ELR (cell line): ENCODE data around the gene PPP1R3C.
A peak's percentile ranks its signal among the peaks of the same experiment; 100 is the strongest.

Experiments used
- DNase-seq: peaks from one replicate; pipeline ENCODE4 v3.0.0-alpha.2; 2015; ENCODE audit warnings: low read depth

The PPP1R3C gene

GRCh38 chr10:91632671-91633550, at the start of gene PPP1R3C:
Gene PPP1R3C (minus strand): TSS chr10:91633071. CDS start chr10:91632969, 102 bp downstream.
- DNase-seq = peak; percentile 94

- no peak for DNase-seq
Measured at GRCh38 chr10:91681361-91682276, 48.7 kb upstream of the PPP1R3C start.

- peak; percentile 34 for DNase-seq
Measured at GRCh38 chr10:91680487-91680886, 47.6 kb upstream of the PPP1R3C start.

GRCh38 chr10:91679296-91679695, 46.4 kb upstream of the PPP1R3C start:
- no peak for DNase-seq

- DNase-seq = peak; percentile 46
Measured at GRCh38 chr10:91677911-91678310, 45.0 kb upstream of the PPP1R3C start.

- DNase-seq = peak; percentile 88
Measured at GRCh38 chr10:91672021-91672608, 39.2 kb upstream of the PPP1R3C start.

GRCh38 chr10:91668913-91669312, 36.0 kb upstream of the PPP1R3C start:
- DNase-seq = no peak

GRCh38 chr10:91665842-91666241, 33.0 kb upstream of the PPP1R3C start:
- peak; percentile 75 for DNase-seq

- DNase-seq = no peak
Measured at GRCh38 chr10:91664426-91664825, 31.6 kb upstream of the PPP1R3C start.

- DNase-seq = no peak
Measured at GRCh38 chr10:91662993-91663392, 30.1 kb upstream of the PPP1R3C start.

GRCh38 chr10:91653219-91653870, 20.5 kb upstream of the PPP1R3C start:
- DNase-seq = peak; percentile 86

- DNase-seq = peak; percentile 97
Measured at GRCh38 chr10:91652364-91652763, 19.5 kb upstream of the PPP1R3C start.

- peak; percentile 34 for DNase-seq
Measured at GRCh38 chr10:91643700-91644099, 10.8 kb upstream of the PPP1R3C start.

- peak; percentile 70 for DNase-seq
Measured at GRCh38 chr10:91642831-91643692, 10.2 kb upstream of the PPP1R3C start.

- DNase-seq = no peak
Measured at GRCh38 chr10:91636892-91637291, 4.0 kb upstream of the PPP1R3C start.

GRCh38 chr10:91635401-91636400, 2.8 kb upstream of the PPP1R3C start:
- peak; percentile 90 for DNase-seq

GRCh38 chr10:91634898-91635297, 2.0 kb upstream of the PPP1R3C start:
- no peak for DNase-seq

GRCh38 chr10:91634246-91634645, 1.4 kb upstream of the PPP1R3C start:
- DNase-seq = no peak

GRCh38 chr10:91630625-91631024, 2.2 kb downstream of the PPP1R3C start:
- no peak for DNase-seq
